Adrenal gland (tissue), 12 donors: ENCODE measurements around the gene SMIM28. TPM values are rescaled to one million over a fixed set of nuclear protein-coding genes. Genes with fewer than 3 reads are reported as not detected.

ENCODE experiments used
- DNase-seq, 7 donors: peaks; one replicate each; pipeline ENCODE4 v3.0.0-alpha.2; 2019 to 2020
- H3K27ac ChIP-seq, 5 donors: fragments of 200-600 bp; sonication (generic) in 4 of 5; 1 replicate in 3 of 5; 2 replicates in 2 of 5; pipeline versions ENCODE4 v1.5.1 to v1.8.0; 2016 to 2020; ENCODE audit warnings: mild to moderate bottlenecking in 1 of 5
- H3K27me3 ChIP-seq: fragments of 200-600 bp; 2 replicates; pipeline ENCODE4 v1.8.0; 2021
- H3K36me3 ChIP-seq, 2 donors: fragments of 200-600 bp; replicated peaks in 1 of 2; 1 replicate in 1 of 2; 2 replicates in 1 of 2; pipeline versions ENCODE4 v1.5.1 to v1.8.0; 2018 to 2022
- H3K4me1 ChIP-seq, 2 donors: fragments of 200-600 bp; replicated peaks in 1 of 2; 1 replicate in 1 of 2; 2 replicates in 1 of 2; pipeline versions ENCODE4 v1.5.1 to v1.8.0; 2018 to 2021
- H3K4me3 ChIP-seq, 4 donors: fragments of 200-600 bp; sonication (generic) in 3 of 4; one replicate each; pipeline ENCODE4 v1.5.1; 2016 to 2018
- H3K9me3 ChIP-seq, 3 donors: fragments of 200-600 bp; sonication (generic) in 1 of 3; replicated peaks in 1 of 3; 1 replicate in 2 of 3; 2 replicates in 1 of 3; pipeline versions ENCODE4 v1.5.1 to v1.8.0; 2016 to 2021
- POLR2A ChIP-seq, 2 donors: fragments of 450-650 bp; IDR thresholded peaks; one replicate each; pipeline ENCODE4 v1.6.1; 2017; ENCODE audit warnings: antibody characterized with exemption in 2 of 2, mild to moderate bottlenecking in 2 of 2, moderate library complexity in 1 of 2
- WGBS, 4 donors: extraction: QIAGEN DNeasy Blood & Tissue Kit in 2 of 4; methylation state at CpG; one replicate each; pipeline versions ENCODE4 v1.1.5 to v1.1.7; 2013 to 2017; 5-methylcytosine and 5-hydroxymethylcytosine counted together
- intact Hi-C, 2 donors: fragments of 100-400 bp; cut with DNase I; formaldehyde crosslinking; loops; one replicate each; pipeline versions ENCODE4 v1.14.1 to v1.15.0; 2022 to 2023
- polyA plus RNA-seq, 3 donors: library from polyadenylated mRNA; stranded (reverse); fragments of 200-250 nt in 2 of 3; fragments of 350-450 nt in 1 of 3; fragmentation: Illumina TruSeq in 1 of 3; extraction: RNeasy Lipid Tissue Mini Kit (QIAGEN cat#74804) in 1 of 3; gene quantifications; one replicate each; pipeline ENCODE4 v1.2.3, GENCODE V29; 2013 to 2014
- total RNA-seq, 9 donors: library from RNA; depleted of rRNA in 4 of 9; stranded (reverse); fragments of >200 nt in 4 of 9; fragments of 120-200 nt in 1 of 9; fragmentation: NEBNext Ultra II Directional in 1 of 9; extraction: Animal tissue kit (Norgen Biotek cat#: 25700) in 1 of 9; gene quantifications; one replicate each; pipeline versions ENCODE4 v1.1.0 to v1.2.4, GENCODE V29; 2013 to 2023
- TF ChIP-seq, protein P1 (sequence below), 6 experiments: fragments of 450-650 bp in 4 of 6; fragments of 200-600 bp in 2 of 6; sonication (generic) in 1 of 6; IDR thresholded peaks; 1 replicate in 5 of 6; 2 replicates in 1 of 6; pipeline versions ENCODE4 v1.5.1 to v1.8.0; 2016 to 2021; ENCODE audit warnings: antibody characterized with exemption in 6 of 6, mild to moderate bottlenecking in 2 of 6, moderate library complexity in 1 of 6
- donor health status: healthy with polysubstance abuse.
- donor health status: Bipolar disorder and iron deficiency.
- donor health status: DM: yes; HTN: yes; CAD: no.
- donor health status: DM: no; HTN: no; CAD: no.
- donor health status: DM: no; HTN: no; CAD: no.
- donor health status: DM: yes; HTN: yes; CAD: no.

SMIM28 gene
- total and polyA plus RNA-seq, 12 donors = not detected

DNA sequence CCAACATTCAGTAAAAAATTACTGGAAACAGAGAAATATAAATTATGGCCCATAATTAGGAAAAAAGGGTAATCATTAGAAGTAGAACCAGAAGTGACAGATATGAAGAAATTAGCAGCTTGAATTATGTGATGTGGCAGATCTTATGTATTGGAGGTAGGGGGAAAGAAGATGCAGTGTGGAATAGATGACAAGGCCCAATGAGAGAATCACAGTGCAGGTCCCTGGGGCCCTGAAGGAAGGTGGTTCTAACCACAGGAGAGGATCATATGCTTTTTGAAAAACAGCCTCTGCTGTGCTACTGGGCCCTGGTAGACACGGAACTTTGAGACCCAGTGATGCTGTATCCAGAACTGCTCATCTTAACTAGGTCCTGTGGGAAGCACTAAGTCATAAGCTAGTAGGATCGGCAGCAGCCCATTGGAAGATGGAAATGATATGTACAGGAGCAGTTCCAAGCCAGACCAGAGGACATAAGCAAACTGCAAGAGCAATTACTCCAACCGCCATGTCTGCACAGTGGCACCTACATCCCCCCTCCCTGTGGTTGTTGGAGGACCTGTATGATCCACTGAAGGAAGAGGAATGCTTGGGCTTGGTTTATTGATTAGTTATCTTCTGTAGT is 40.5 kb downstream of the SMIM28 start:
- TF ChIP-seq POLR2A (IDR thresholded peaks at IDR 0.05) = no peak
- H3K4me3 ChIP-seq = no peak overlapping the region
- DNase-seq = no peak
- intact Hi-C loops = no loop called here
- peaks cover 0 to 9% of the 10 kb centered on the region in 2 donors for H3K36me3 ChIP-seq
- no peak overlapping the region for H3K27ac ChIP-seq
- 92 to 95% (median 94%) methylated on average over 3 of the region's 3 CpGs for WGBS, 4 donors
- no peaks in the 10 kb centered on the region for H3K9me3 ChIP-seq
- no peaks in the 10 kb centered on the region for H3K27me3 ChIP-seq
- peaks cover 0 to 4% of the 10 kb centered on the region in 2 donors for H3K4me1 ChIP-seq

DNA sequence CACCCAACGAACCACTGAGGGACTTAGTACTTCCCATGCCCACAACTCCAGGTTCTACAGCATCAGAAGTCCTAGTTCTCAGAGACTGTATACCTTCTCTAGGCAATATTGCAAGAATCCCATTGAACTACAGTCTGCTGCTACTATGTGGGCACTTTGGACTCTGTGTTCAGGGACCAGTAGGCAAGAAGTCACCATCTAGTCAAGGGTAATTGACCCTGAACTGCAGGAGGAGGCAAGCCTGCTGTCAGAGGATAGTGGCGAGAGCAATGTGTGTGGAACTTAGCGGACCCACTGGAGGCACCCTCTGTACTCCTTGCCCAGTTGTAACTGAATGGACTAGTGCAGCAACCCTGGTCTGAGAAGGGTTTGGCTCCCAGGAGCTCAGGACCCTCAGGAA is 42.1 kb downstream of the SMIM28 start:
- Histone ChIP-seq H3K9me3 (no peaks in the 10 kb centered on the region), H3K4me3 (no peak overlapping the region), H3K27me3 (no peaks in the 10 kb centered on the region), H3K36me3 (no peaks in the 10 kb centered on the region), H3K4me1 (peaks cover 0 to 4% of the 10 kb centered on the region in 2 donors), H3K27ac (no peak overlapping the region)
- intact Hi-C loops = loop anchor here in 1 of 2 donors (10.0 kb wide), 2 partner anchors 165 to 345 kb away; no protein-coding TSS in a partner anchor
- no peak for DNase-seq
- WGBS, 4 donors = 91 to 97% (median 95%) methylated on average over 2 to 3 of the region's 3 CpGs
- TF ChIP-seq POLR2A (IDR thresholded peaks at IDR 0.05) = no peak
- TF ChIP-seq, protein P1, sequence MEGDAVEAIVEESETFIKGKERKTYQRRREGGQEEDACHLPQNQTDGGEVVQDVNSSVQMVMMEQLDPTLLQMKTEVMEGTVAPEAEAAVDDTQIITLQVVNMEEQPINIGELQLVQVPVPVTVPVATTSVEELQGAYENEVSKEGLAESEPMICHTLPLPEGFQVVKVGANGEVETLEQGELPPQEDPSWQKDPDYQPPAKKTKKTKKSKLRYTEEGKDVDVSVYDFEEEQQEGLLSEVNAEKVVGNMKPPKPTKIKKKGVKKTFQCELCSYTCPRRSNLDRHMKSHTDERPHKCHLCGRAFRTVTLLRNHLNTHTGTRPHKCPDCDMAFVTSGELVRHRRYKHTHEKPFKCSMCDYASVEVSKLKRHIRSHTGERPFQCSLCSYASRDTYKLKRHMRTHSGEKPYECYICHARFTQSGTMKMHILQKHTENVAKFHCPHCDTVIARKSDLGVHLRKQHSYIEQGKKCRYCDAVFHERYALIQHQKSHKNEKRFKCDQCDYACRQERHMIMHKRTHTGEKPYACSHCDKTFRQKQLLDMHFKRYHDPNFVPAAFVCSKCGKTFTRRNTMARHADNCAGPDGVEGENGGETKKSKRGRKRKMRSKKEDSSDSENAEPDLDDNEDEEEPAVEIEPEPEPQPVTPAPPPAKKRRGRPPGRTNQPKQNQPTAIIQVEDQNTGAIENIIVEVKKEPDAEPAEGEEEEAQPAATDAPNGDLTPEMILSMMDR (IDR thresholded peaks at IDR 0.05) = no peak

DNA sequence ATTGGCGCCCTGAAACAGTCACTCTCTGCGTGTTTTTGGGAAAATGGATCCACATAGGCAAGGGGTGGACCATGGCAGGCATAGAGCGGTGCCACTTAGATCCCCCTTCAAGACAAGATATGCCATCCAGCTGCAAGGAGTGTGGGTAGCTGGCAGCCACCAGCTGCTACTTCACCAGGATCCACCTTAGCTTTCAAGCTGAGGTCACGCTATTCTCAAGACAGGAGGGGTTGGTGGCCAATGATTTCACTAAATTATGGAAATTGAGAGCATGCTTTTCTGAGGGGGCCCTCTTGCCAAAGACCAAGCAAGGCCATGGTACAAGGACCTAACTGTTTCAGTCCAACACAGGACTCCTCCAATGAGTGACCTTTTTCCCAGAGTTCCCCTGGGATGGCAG is 42.7 kb downstream of the SMIM28 start:
- Histone ChIP-seq H3K27me3 (no peaks in the 10 kb centered on the region), H3K9me3 (no peaks in the 10 kb centered on the region), H3K36me3 (no peaks in the 10 kb centered on the region), H3K27ac (no peak overlapping the region), H3K4me1 (peaks cover 0 to 4% of the 10 kb centered on the region in 2 donors), H3K4me3 (no peak overlapping the region)
- intact Hi-C loops = loop anchor here in 1 of 2 donors (10.0 kb wide), 2 partner anchors 164 to 344 kb away; no protein-coding TSS in a partner anchor
- DNase-seq = no peak
- TF ChIP-seq POLR2A (IDR thresholded peaks at IDR 0.05) = no peak
- TF ChIP-seq, protein P1 (IDR thresholded peaks at IDR 0.05) = no peak
- 95 to 99% (median 97%) methylated on average over 4 of the region's 4 CpGs for WGBS, 4 donors

DNA sequence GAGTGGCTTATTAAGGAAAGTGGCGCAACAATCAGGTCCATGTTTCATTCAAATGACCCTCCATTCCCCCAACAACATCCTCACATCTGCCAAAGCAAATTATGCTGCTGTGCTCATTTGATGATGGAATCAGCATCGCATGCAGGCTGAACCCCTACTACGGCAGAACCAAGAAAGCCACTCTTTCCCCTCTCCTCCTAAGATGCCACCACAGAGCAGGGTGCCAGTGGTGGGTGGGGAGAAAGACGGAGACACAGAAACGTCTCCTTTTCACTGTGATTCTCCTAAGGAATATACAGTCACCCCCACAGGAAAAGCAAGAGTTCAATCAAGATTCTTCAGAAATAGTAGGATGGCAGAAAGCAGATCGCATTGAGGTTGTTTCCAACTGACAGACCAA is 43.4 kb downstream of the SMIM28 start:
- Histone ChIP-seq H3K27ac (no peak overlapping the region), H3K36me3 (no peaks in the 10 kb centered on the region), H3K4me1 (peaks cover 0 to 4% of the 10 kb centered on the region in 2 donors), H3K4me3 (no peak overlapping the region), H3K27me3 (no peaks in the 10 kb centered on the region), H3K9me3 (no peaks in the 10 kb centered on the region)
- intact Hi-C loops = loop anchor here in 1 of 2 donors (10.0 kb wide), 2 partner anchors 164 to 344 kb away; no protein-coding TSS in a partner anchor
- TF ChIP-seq POLR2A (IDR thresholded peaks at IDR 0.05) = no peak
- 69 to 88% (median 73%) methylated on average over 6 of the region's 6 CpGs for WGBS, 4 donors
- DNase-seq = no peak

DNA sequence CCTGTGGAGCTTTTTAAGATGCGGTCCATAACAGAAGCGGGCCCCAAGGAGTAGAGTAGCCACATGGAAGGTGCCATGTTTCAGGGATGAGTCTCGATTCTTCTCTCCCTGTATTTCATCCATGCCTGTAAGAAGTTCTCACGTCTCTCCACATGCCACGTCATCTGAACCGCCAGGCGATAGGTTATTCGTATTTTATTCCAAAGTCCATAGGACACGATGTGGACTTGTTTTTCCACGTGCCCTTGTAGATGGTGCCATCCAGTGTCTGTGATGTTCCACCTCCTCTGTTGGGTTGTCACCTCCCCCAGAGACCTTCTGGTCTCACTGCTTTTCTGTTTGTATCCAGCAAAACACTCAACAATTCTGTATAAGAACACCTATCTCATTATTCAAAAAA is 43.9 kb downstream of the SMIM28 start:
- Histone ChIP-seq H3K4me3 (no peak overlapping the region), H3K36me3 (no peaks in the 10 kb centered on the region), H3K27me3 (no peaks in the 10 kb centered on the region), H3K27ac (no peak overlapping the region), H3K9me3 (no peaks in the 10 kb centered on the region), H3K4me1 (peaks cover 0 to 4% of the 10 kb centered on the region in 2 donors)
- no peak for DNase-seq
- TF ChIP-seq POLR2A (IDR thresholded peaks at IDR 0.05) = no peak
- TF ChIP-seq, protein P1 (IDR thresholded peaks at IDR 0.05) = no peak
- intact Hi-C loops = loop anchor here in 1 of 2 donors (10.0 kb wide), 2 partner anchors 163 to 343 kb away; no protein-coding TSS in a partner anchor
- 85 to 97% (median 95%) methylated on average over 10 of the region's 10 CpGs for WGBS, 4 donors
